ENCODE results near the gene CCDC30. TPM values are rescaled to one million over a fixed set of nuclear protein-coding genes. Genes with fewer than 3 reads are reported as not detected.

Gene CCDC30
- total RNA-seq, 1 experiment from 2014 or later = 1.3 TPM

- DNase-seq (ENCODE audit: low read depth, low spot score) = no peak
- no peak for TF ChIP-seq REST (IDR thresholded peaks at IDR 0.05; ENCODE audit: insufficient read depth in 1 of 2, low read depth in 2 of 2, low read length in 1 of 2)
- TF ChIP-seq SIN3A (IDR thresholded peaks at IDR 0.05; ENCODE audit: borderline replicate concordance, insufficient read depth, low read depth, low read length) = no peak
- no peak for TF ChIP-seq TCF7L2 (IDR thresholded peaks at IDR 0.05; ENCODE audit: low read depth, low read length)
- TF ChIP-seq CTCF (IDR thresholded peaks at IDR 0.05) = no peak
- no peak for TF ChIP-seq POLR2AphosphoS5 (IDR thresholded peaks at IDR 0.05; ENCODE audit: low read depth, low read length)
- H3K4me1 ChIP-seq (ENCODE audit: control insufficient read depth, insufficient read depth, low read length) = peaks cover 54% of the 10 kb centered on the region
- H3K4me3 ChIP-seq (ENCODE audit: low read depth in 2 of 2, low read length in 2 of 2) = peak overlapping the region in 1 of 2 experiments; percentile 5; a peak in 2 of 4 replicates
- H3K27me3 ChIP-seq (ENCODE audit: control insufficient read depth, insufficient read depth, low read length) = no peaks in the 10 kb centered on the region
- no TSS peak for BruUV-seq (replicated peaks)
- ChIA-PET POLR2A (interaction anchor here (0.6 to 0.7 kb wide), 2 partner anchors 9 to 1187 kb away, joined by 3 read pairs; no protein-coding TSS in a partner anchor), CTCF (no interaction called here)
- peaks cover 38% of the 10 kb centered on the region for H3K36me3 ChIP-seq (ENCODE audit: control insufficient read depth, insufficient read depth, low read length)
- no peak for ATAC-seq
- peak overlapping the region; percentile 46 for H3K27ac ChIP-seq (ENCODE audit: low read length)
- in situ Hi-C loops (cut with HindIII; ENCODE audit: low pct_unique_long_range_greater_than_20kb, low sequenced_read_pairs) (no loop called here), intact Hi-C loops (cut with micrococcal nuclease; ENCODE audit: unreplicated experiment) (no loop called here)
- no peaks in the 10 kb centered on the region for H3K9me3 ChIP-seq (ENCODE audit: control insufficient read depth, insufficient read depth, low read depth, low read length)
These were observed 223.3 kb downstream of the CCDC30 start for GRCh38 chr1:42686418-42686817.

GRCh38 chr1:42689912-42690311 lies 226.8 kb downstream of the CCDC30 start:
- TF ChIP-seq REST (IDR thresholded peaks at IDR 0.05; ENCODE audit: insufficient read depth in 1 of 2, low read depth in 2 of 2, low read length in 1 of 2) (no peak), POLR2AphosphoS5 (IDR thresholded peaks at IDR 0.05; ENCODE audit: low read depth, low read length) (no peak), SIN3A (IDR thresholded peaks at IDR 0.05; ENCODE audit: borderline replicate concordance, insufficient read depth, low read depth, low read length) (no peak), TCF7L2 (IDR thresholded peaks at IDR 0.05; ENCODE audit: low read depth, low read length) (no peak), CTCF (IDR thresholded peaks at IDR 0.05) (no peak)
- Histone ChIP-seq H3K36me3 (ENCODE audit: control insufficient read depth, insufficient read depth, low read length) (peaks cover 51% of the 10 kb centered on the region), H3K9me3 (ENCODE audit: control insufficient read depth, insufficient read depth, low read depth, low read length) (no peaks in the 10 kb centered on the region), H3K4me3 (ENCODE audit: low read depth in 2 of 2, low read length in 2 of 2) (no peak overlapping the region), H3K27me3 (ENCODE audit: control insufficient read depth, insufficient read depth, low read length) (no peaks in the 10 kb centered on the region), H3K4me1 (ENCODE audit: control insufficient read depth, insufficient read depth, low read length) (peaks cover 72% of the 10 kb centered on the region), H3K27ac (ENCODE audit: low read length) (no peak overlapping the region)
- DNase-seq (ENCODE audit: low read depth, low spot score) (no peak), ATAC-seq (no peak)
- ChIA-PET POLR2A (no interaction called here), CTCF (no interaction called here)
- in situ Hi-C loops (cut with HindIII; ENCODE audit: low pct_unique_long_range_greater_than_20kb, low sequenced_read_pairs) = no loop called here
- BruUV-seq (replicated peaks) = no TSS peak
- intact Hi-C loops (cut with micrococcal nuclease; ENCODE audit: unreplicated experiment) = no loop called here

All from Panc1 (cell line).